Panc1 (cell line): ENCODE results near the gene ADORA2B. TPM values are rescaled to one million over a fixed set of nuclear protein-coding genes. Genes with fewer than 3 reads are reported as not detected.
"Not testable (repeated sequence)": the region's sequence is repeated elsewhere in the genome, so short reads cannot be mapped to it uniquely, and the experiment has no call there.

Experiments
- ATAC-seq: fragments of 200-7000 bp; cut with Tn5 transposase; 2 replicates; pipeline ENCODE4 v1.9.1; 2020; ENCODE audit warnings: mild to moderate bottlenecking, moderate library complexity
- BruUV-seq: library from RNA; stranded (reverse); fragments of 400-500 nt; replicated peaks from 2 replicates; lab custom pipeline; 2021; lab: Mats Ljungman, UMichigan
- CTCF ChIA-PET: fragments of 300-600 bp; sonication (Branson Sonifier 250); formaldehyde crosslinking; loops from one replicate; lab custom pipeline; 2022; ENCODE audit warnings: antibody characterized with exemption; lab: Charles Lee
- POLR2A ChIA-PET: fragments of 300-600 bp; sonication (Branson Sonifier 250); formaldehyde crosslinking; loops from one replicate; lab custom pipeline; 2022; ENCODE audit warnings: antibody characterized with exemption; lab: Charles Lee
- DNase-seq: peaks from one replicate; pipeline ENCODE4 v3.0.0-alpha.2; 2010; ENCODE audit warnings: low read depth, low spot score
- H3K27ac ChIP-seq: 2 replicates; pipeline ENCODE4 v1.5.1; 2011; ENCODE audit warnings: mild to moderate bottlenecking, low read length, inconsistent platforms
- H3K27me3 ChIP-seq: fragments of 200-500 bp; sonication (Bioruptor generic); 2 replicates; pipeline ENCODE4 v1.6.0; 2014; ENCODE audit warnings: low read length, inconsistent platforms; ENCODE audit not compliant: control insufficient read depth, insufficient read depth
- H3K36me3 ChIP-seq: fragments of 200-500 bp; sonication (Bioruptor generic); 2 replicates; pipeline ENCODE4 v1.5.1; 2014; ENCODE audit warnings: inconsistent platforms, mild to moderate bottlenecking, low read length, moderate library complexity; ENCODE audit not compliant: control insufficient read depth, insufficient read depth
- H3K4me1 ChIP-seq: 2 replicates; pipeline ENCODE4 v1.5.1; 2011; ENCODE audit warnings: inconsistent platforms, mild to moderate bottlenecking, low read length, moderate library complexity; ENCODE audit not compliant: control insufficient read depth, insufficient read depth
- H3K4me3 ChIP-seq, 2 experiments: 2 replicates each; pipeline ENCODE4 v1.5.1; 2011 to 2012; ENCODE audit warnings: low read depth in 2 of 2, low read length in 2 of 2, mild to moderate bottlenecking in 2 of 2, inconsistent platforms in 1 of 2, moderate library complexity in 1 of 2
- H3K9me3 ChIP-seq: fragments of 200-500 bp; sonication (Bioruptor generic); 2 replicates; pipeline ENCODE4 v1.5.1; 2014; ENCODE audit warnings: low read depth, mild to moderate bottlenecking, inconsistent platforms, low read length, moderate library complexity; ENCODE audit not compliant: control insufficient read depth, insufficient read depth
- CTCF ChIP-seq: fragments of 450-650 bp; IDR thresholded peaks from 2 replicates; pipeline ENCODE4 v1.5.1; 2017; ENCODE audit warnings: mild to moderate bottlenecking
- POLR2AphosphoS5 ChIP-seq: IDR thresholded peaks from 2 replicates; pipeline ENCODE4 v1.6.1; 2012; ENCODE audit warnings: mild to moderate bottlenecking, low read depth, low read length, moderate library complexity
- REST ChIP-seq, 2 experiments: IDR thresholded peaks; 2 replicates each; pipeline ENCODE4 v1.6.1; 2011 to 2012; ENCODE audit warnings: low read depth in 2 of 2, control low read depth in 1 of 2, low read length in 1 of 2, mild to moderate bottlenecking in 1 of 2, moderate library complexity in 1 of 2; ENCODE audit not compliant: insufficient read depth in 1 of 2
- SIN3A ChIP-seq: IDR thresholded peaks from 2 replicates; pipeline ENCODE4 v1.6.1; 2012; ENCODE audit warnings: low read depth, mild to moderate bottlenecking, low read length, moderate library complexity, borderline replicate concordance; ENCODE audit not compliant: insufficient read depth
- TCF7L2 ChIP-seq: IDR thresholded peaks from 2 replicates; pipeline ENCODE4 v1.6.1; 2011; ENCODE audit warnings: mild to moderate bottlenecking, low read depth, low read length, inconsistent platforms
- in situ Hi-C: cut with HindIII; loops from 2 replicates; pipeline ENCODE4 v1.10.0; 2016; ENCODE audit warnings: low sequenced_read_pairs, low pct_unique_long_range_greater_than_20kb
- intact Hi-C: fragments of 100-400 bp; cut with micrococcal nuclease; formaldehyde crosslinking; loops from one replicate; pipeline ENCODE4 v1.10.0; 2022; ENCODE audit not compliant: unreplicated experiment
- total RNA-seq: library from RNA; stranded (reverse); gene quantifications from one replicate; pipeline ENCODE4 v1.2.1, GENCODE V29; 2021; ENCODE audit not compliant: unreplicated experiment

ADORA2B gene
- total RNA-seq, 1 experiment from 2014 or later: 42.7 TPM

- TF ChIP-seq TCF7L2: no peak
- TF ChIP-seq REST (IDR thresholded peaks at IDR 0.05; ENCODE audit: insufficient read depth in 1 of 2, low read depth in 2 of 2, low read length in 1 of 2): no peak
- no peak for TF ChIP-seq POLR2AphosphoS5
- TF ChIP-seq SIN3A: no peak
- no peak for TF ChIP-seq CTCF
- CTCF ChIA-PET: no interaction called here
- no peak for DNase-seq
- Histone ChIP-seq H3K9me3 (no peaks in the 10 kb centered on the region), H3K27ac (no peak overlapping the region), H3K4me3 (no peak overlapping the region), H3K27me3 (no peaks in the 10 kb centered on the region), H3K36me3 (no peaks in the 10 kb centered on the region), H3K4me1 (no peaks in the 10 kb centered on the region)
- in situ Hi-C loops (no loop called here), intact Hi-C loops (no loop called here)
- no peak for ATAC-seq
- BruUV-seq: no TSS peak
- POLR2A ChIA-PET: no interaction called here
These were observed 9.0 kb upstream of the ADORA2B start for GRCh38 chr17:15935891-15936290.

GRCh38 chr17:15936481-15936880 is 8.4 kb upstream of the ADORA2B start:
- H3K4me1 ChIP-seq, H3K9me3 ChIP-seq, H3K27me3 ChIP-seq, BruUV-seq, H3K4me3 ChIP-seq, CTCF ChIA-PET, POLR2A ChIA-PET, H3K36me3 ChIP-seq, H3K27ac ChIP-seq, ATAC-seq, DNase-seq, in situ Hi-C loops, intact Hi-C loops: not testable (repeated sequence)

- DNase-seq (no peak), ATAC-seq (no peak)
- TF ChIP-seq REST (IDR thresholded peaks at IDR 0.05; ENCODE audit: insufficient read depth in 1 of 2, low read depth in 2 of 2, low read length in 1 of 2) (no peak), CTCF (no peak)
- H3K36me3 ChIP-seq: no peaks in the 10 kb centered on the region; the same call in 1 of the 2 replicates
- H3K9me3 ChIP-seq: no peaks in the 10 kb centered on the region
- CTCF ChIA-PET: no interaction called here
- no peaks in the 10 kb centered on the region for H3K4me1 ChIP-seq
- H3K27ac ChIP-seq: no peak overlapping the region
- no TSS peak for BruUV-seq
- in situ Hi-C loops: no loop called here
- no peaks in the 10 kb centered on the region for H3K27me3 ChIP-seq
- no peak overlapping the region for H3K4me3 ChIP-seq
- POLR2A ChIA-PET: no interaction called here
- intact Hi-C loops: loop anchor here (10.0 kb wide), 1 partner anchor 117 kb away; no protein-coding TSS in a partner anchor
These were observed 3.1 kb upstream of the ADORA2B start for GRCh38 chr17:15941781-15942180.
